Upper lobe of left lung (tissue), 4 donors: Measurements from ENCODE around the gene ADAMTS2.

Source experiments
- EP300 ChIP-seq, 4 donors: sonication (generic); formaldehyde crosslinking; IDR thresholded peaks; one replicate each; pipeline ENCODE4 v1.5.1; 2017; ENCODE audit warnings: antibody characterized with exemption in 4 of 4, control low read depth in 2 of 4
- POLR2A ChIP-seq, 4 donors: fragments of 450-650 bp; IDR thresholded peaks; one replicate each; pipeline ENCODE4 v1.5.1; 2016 to 2017; ENCODE audit warnings: antibody characterized with exemption in 4 of 4, mild to moderate bottlenecking in 2 of 4
- POLR2AphosphoS5 ChIP-seq, 2 donors: sonication (generic); formaldehyde crosslinking; IDR thresholded peaks; one replicate each; pipeline ENCODE4 v1.5.1; 2017; ENCODE audit warnings: antibody characterized with exemption in 2 of 2
- TF ChIP-seq, protein P1 (sequence below), 6 experiments: fragments of 450-650 bp in 4 of 6; fragments of 200-600 bp in 2 of 6; sonication (generic) in 2 of 6; IDR thresholded peaks; one replicate each; pipeline ENCODE4 v1.5.1; 2016 to 2019; ENCODE audit warnings: antibody characterized with exemption in 6 of 6

DNA sequence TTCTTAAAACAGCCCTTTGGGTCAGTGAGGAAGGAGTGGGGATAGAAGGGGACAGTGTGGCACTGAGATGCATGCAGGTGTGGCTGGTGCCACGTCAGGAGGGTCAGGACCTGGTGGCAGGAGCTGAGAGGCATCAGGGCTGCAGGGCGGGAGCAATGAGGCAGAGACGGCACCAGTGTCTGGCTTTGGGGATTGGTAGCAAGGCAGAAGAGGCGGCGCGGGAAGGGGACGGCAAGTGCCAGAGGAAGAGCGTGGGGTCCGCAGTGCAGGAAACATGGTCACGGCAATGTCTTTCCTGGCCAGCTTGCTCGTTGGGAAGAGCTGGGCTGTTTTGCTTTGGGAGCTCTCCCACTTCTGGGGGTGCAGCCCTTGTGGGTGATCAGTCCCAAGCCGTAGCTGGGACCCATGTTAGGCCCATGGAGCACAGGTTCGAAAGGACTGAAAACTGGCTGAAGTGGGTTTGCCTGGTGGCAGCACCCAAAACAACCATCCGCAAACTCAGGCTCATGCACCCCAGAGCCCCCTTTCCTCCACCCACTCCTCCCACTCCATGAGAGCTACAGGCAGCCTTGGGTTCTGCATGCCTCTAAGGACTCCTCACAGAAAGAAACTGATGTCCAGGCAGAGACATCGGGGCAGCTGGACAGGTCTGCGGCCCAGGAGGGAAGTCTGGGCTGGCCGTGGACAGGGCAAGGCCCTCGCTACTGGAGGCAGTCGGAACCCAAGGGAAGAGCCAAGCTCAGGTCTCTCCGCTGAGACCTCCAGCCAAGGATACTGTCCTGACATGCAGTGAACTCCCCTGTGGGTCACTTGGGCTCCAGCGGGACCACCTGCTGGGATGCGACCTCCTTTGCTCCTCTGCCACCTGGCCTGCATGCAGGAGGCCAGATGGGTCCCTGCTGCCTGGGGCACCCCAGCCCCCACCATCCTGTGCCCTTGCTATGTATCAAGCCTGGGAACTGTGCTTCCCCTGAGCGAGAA is 180.6 kb downstream of the ADAMTS2 start:
- TF ChIP-seq EP300 (IDR thresholded peaks at IDR 0.05) (no peak), POLR2A (IDR thresholded peaks at IDR 0.05) (no peak), POLR2AphosphoS5 (IDR thresholded peaks at IDR 0.05) (no peak)
- TF ChIP-seq, protein P1, sequence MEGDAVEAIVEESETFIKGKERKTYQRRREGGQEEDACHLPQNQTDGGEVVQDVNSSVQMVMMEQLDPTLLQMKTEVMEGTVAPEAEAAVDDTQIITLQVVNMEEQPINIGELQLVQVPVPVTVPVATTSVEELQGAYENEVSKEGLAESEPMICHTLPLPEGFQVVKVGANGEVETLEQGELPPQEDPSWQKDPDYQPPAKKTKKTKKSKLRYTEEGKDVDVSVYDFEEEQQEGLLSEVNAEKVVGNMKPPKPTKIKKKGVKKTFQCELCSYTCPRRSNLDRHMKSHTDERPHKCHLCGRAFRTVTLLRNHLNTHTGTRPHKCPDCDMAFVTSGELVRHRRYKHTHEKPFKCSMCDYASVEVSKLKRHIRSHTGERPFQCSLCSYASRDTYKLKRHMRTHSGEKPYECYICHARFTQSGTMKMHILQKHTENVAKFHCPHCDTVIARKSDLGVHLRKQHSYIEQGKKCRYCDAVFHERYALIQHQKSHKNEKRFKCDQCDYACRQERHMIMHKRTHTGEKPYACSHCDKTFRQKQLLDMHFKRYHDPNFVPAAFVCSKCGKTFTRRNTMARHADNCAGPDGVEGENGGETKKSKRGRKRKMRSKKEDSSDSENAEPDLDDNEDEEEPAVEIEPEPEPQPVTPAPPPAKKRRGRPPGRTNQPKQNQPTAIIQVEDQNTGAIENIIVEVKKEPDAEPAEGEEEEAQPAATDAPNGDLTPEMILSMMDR (IDR thresholded peaks at IDR 0.05), result no peak
